ENCODE results near the gene BRF1.

Gene BRF1

DNA sequence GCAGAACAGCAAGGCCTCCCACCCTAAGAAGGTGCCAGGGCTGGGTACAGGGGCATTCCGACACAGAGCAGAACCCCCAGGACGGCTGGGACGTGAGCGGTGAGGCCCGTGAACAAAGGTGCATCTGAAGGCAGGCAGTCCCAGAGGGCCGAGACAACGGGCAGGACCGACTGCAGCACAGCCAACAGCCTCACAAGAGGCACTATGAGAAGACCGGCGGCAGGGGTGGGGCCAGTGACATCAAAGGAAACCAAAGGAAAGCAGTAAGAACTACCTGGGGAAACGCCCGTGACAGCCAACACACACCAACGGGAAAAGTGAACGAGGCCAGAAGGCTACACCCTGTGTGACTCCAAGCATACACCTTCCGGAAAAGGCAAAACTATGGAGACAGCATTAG is 43.3 kb downstream of the BRF1 start:
- no peak for DNase-seq

- no peak for DNase-seq
Observed at GRCh38 chr14:105256292-105256960, 44.4 kb downstream of the BRF1 start.

DNA sequence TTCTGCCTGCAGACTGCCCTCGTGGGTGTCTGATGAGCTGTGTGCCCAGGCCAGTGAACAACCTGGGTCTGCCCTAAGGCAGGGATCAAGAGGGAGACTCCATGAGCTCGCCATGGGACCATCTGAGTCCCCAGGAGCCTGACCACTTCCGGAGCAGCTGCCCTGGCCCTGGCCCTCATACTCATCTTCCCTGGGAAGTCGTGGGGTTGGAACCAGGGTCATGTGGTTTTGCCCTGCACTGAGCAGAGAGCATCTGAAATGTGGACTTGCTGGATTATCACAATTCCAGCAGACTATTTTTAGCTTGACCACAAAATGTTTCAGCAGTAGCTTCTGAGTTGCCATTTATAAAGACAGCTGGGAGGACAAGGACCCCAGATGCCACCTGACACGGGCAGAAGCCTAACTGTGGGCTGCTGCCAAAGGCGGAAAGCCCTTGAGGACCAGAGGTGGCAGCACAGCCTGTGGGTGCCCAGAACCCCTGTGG is 45.7 kb downstream of the BRF1 start:
- DNase-seq: no peak

DNA sequence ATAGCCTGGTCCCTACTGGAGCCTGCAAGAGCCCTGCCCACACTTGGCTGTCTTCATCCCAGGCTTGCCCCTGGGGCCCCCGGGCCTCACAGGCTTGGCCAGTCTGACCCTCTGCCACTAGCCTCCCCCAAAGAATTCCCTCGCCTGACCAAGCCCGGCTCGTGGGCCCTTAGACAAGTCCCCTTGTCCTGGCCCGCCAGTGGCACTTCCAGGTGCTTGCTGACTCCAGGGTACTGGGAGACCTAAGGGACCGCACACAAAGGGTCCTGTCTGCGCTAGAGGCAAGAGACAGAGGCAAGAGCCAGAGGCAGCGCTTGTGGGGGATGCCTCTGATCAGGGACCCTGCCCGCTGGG is 47.5 kb downstream of the BRF1 start:
- DNase-seq: no peak

DNA sequence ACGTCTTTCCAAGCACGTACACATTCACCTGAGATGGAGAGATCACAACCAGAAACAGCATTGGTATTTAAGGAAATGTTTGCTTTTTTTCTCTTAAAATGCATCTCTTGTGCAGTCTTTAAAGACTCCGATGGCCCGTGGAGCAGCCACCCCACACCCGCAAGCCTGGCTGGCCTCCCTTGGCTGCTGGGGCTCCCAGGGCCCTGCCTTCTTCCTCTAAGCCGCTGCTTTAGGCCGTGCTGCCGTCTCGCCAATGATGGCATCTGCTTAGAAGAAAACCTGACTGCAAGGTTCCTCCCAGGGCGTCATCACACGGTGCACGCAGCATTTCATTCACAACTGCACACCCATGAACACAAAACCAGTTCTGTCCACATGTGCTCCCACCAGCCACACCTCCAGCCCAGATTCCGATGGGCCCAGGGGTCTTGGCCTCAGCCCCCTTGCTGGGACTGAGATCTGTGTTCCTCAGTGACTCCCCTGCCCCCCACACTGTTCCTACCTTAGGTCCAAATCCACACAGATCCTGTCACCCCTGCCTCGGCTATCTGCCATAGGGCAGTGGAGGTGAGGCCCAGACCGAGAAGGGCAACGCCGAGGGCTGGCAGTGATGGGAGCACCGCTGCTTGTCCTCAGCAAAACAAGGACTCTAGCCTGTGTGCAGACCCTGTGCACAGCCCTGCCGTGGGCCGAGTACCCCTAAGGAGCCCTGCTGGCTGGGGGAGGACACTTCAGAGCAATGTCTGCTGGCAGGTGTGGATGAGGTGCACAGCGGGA is 48.1 kb downstream of the BRF1 start:
- DNase-seq: no peak

- no peak for DNase-seq
Observed at GRCh38 chr14:105251920-105252319, 48.9 kb downstream of the BRF1 start.

DNA sequence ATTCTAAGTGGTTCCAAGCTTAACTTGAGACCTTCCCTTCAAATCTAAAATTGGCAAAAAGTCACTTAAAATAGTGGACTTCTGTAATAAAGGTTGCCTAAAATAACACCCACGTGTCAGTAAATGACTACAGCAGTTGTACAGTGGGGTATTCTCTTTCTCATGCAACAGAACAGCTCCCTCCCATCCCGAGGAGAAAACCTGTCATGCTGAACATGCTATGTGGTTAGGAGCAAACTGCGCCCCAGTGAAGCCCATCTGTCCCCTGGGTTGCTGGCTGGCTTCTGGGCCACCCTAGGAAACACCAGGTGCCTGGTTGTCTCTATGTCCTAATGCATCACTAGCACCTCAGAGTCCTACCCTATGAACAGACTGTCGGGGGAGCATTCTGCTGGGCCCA is 49.8 kb downstream of the BRF1 start:
- DNase-seq: no peak

DNA sequence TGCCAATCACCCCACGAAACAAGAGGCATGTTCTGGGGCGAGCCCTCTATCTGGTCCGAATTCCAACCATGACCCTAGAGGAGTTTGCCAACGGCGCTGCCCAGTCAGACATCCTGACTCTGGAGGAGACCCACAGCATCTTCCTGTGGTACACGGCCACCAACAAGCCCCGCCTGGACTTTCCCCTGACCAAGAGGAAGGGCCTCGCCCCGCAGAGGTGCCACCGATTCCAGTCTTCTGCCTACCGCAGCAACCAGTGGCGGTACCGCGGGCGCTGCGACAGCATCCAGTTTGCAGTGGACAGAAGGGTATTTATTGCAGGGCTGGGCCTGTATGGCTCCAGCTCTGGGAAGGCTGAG is 50.8 kb downstream of the BRF1 start:
- DNase-seq: no peak

- DNase-seq: no peak
Observed at GRCh38 chr14:105249182-105250007, 51.4 kb downstream of the BRF1 start.

- DNase-seq: no peak
Observed at GRCh38 chr14:105248368-105249181, 52.2 kb downstream of the BRF1 start, which contains the start of gene BTBD6. BTBD6 (plus strand) TSS chr14:105248533; CDS start chr14:105248712, 179 bp downstream.

DNA sequence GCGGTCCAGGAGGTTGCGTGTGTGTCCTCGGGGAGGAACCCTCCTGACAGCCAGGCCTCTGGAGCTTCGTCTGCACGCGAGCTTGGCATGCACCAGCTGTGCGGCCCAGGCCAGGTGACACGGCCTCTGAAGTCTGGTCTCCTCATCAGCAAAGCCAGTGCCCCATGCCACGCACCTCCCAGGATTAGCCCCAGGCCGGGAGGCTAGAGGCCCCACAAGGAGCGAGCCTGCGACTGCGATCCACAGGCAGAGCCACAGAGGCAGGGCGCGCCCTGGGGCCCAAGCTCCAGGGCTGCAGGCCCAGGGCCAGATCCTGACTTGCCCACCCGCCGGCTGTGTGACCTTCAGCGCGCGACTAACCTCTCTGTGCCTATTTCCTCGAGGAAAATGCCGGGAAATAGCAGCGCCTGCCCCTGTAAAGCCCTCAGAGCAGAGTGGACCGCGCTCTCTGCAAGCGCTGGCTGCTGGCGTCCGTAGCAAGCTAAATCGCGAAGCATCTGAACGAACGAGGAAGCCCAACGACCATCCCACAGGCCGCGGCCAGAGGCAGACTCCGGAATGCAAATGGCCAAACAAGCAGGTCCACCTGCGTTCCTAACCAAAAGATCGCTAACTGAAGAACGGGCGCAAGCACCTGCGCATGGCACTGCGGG is 53.0 kb downstream of the BRF1 start:
- DNase-seq: no peak

DNA sequence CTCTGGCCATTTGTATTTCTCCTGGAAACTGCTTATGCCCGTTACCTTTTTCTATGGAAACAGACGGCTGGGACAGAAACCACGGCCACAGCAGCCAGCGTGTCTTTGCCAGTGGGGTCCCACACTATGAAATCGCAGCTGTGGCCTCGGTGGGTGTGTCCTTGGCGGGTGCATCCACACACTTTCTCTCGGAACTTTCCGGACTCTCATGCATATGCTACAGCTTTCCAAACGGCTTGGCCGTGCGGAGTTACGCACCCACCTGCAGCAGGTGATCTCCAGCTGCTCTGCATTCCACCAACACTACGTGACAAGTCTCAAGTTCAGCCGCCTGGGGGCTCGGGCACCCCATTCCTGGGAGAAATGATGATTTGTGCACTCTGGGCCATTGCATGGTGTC is 53.8 kb downstream of the BRF1 start:
- no peak for DNase-seq

GRCh38 chr14:105244334-105244733 is 56.5 kb downstream of the BRF1 start:
- DNase-seq: no peak

GRCh38 chr14:105241641-105242040 is 59.2 kb downstream of the BRF1 start:
- no peak for DNase-seq

DNA sequence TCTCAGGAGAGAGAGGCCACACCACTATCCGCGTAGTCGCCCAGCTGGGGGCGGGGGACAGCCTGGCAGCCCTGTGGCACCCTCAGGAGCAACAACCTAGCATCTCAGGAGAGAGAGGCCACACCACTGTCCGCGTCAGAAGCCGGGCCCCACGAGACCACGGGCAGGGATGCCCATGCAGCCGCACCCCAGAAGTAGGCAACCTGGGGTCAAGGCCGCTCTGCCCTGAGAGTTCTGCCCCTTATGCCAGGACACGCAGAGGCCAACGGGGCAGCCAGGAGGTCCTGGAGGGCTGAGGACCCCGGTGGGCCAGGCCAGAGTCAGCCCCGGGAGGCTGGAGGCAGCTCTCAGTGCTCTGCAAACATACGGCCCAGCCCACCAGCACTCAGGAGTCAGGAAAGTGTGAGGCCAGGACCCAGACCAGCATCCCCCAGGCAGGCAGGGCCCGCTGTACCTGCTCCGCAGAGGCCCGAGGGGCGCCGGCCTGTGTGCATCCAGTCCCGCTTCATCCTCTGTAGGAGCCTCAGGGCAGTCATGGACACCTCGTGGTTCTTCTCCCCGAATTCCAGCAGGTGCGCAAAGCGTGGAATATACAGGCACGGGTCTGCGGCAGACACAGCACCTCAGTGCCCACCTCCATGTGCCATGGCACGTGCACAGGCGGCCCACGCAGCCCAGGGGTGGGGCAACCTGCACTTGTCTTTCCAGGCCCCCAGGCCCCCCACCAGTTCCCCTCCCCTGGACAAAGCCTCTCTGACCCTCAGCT is 59.8 kb downstream of the BRF1 start:
- no peak for DNase-seq

DNA sequence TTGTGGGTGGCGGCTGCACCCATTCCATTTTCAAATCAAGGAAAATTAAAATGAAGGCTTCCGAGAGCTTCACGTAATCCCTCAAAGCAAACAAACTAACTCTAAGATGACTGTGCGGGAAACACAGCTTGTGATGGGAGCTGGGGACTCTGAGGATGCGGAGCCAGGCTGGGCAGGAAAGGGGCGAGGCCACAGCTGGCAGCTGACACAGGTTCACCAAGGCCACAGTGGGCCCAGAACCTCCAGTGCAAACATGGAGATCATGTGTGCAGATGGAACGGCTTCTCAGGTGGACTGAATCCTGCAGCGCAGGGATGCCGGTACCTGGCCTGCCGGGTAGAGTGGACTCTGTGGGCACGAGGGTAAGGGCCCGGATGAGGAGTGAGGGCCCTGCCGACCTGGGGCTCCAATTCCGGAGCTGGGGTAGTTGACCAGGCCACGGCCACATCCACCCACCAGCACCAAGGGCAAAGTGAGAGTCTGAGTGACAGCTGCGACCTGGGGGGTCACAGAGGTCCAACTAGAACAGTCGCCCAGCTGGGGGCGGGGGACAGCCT is 71.6 kb downstream of the BRF1 start:
- DNase-seq: no peak

DNA sequence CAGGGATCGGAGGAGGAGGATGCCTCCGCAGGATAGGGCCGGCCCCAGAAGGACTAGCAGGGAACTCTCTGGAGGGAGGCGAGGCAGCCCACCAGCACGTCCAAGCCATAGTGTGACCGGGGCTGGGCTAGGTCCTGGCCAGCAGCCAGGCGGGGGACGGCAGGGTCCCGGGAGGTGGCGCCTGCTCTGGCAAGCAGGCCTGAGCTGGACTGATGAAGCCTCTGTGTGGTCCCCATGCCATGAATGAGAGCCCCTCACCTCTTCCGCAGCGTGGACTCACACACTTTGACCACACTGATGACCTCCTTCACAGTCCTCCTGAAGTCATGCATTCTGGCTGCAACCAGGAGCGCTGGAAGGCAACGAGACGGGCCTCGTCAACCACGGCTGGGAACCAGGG is 72.2 kb downstream of the BRF1 start:
- no peak for DNase-seq

GRCh38 chr14:105227346-105227745 is 73.5 kb downstream of the BRF1 start:
- DNase-seq: no peak

DNA sequence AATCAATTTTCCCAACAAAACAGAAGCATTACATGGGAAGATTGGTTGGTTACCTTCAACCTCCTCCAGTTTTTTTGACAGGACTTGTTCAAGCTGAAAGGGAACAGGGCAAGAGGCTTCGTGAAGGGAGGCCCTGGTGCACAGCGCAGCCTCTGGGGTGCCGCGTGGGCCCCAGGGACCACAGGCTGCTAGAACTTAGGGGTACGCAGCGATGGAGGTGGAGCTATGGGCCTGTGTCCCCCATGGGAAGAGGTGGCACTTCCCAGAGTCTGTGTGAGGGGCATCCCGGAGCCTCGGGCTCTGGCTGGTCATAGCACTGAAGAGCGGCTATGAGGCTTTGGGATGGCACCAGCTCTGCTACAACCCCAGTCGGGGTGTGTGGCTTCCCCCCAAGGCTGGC is 74.6 kb downstream of the BRF1 start:
- DNase-seq: no peak

- DNase-seq: no peak
Observed at GRCh38 chr14:105224845-105225570, 75.8 kb downstream of the BRF1 start.
